Stimulated activated CD8-positive, alpha-beta memory T cell treated with anti-CD3 and anti-CD28 coated beads, Interleukin-4, amount 100 ng/mL, for 24 hours (primary cell): Measurements from ENCODE around the gene NCDN.
A peak's percentile ranks its signal among the peaks of the same experiment; 100 is the strongest.
"Not testable (repeated sequence)": the region's sequence is repeated elsewhere in the genome, so short reads cannot be mapped to it uniquely, and the experiment has no call there.

ENCODE experiments used
- DNase-seq: peaks from one replicate; pipeline ENCODE4 v3.0.0-alpha.2; 2020; ENCODE audit warnings: low read depth

The NCDN gene

DNA sequence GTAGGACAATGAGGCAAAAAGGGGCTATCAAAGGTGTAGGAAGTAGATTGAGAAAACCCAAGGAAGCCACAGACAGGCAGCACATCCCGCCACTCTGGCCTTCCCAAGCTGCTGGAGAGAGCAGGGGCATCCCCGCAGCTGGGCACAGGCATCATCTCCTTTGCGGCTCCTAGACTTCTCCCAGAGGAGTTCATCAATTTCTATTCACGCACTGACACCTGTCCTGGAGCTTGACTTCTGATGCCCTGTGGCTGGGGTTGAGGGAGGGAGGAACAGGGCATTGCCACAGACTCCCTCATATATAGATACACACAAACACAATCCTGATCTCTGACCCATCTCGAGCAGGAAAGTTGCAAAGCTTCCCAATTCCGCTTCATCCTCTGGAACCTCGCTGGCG lies 13.7 kb downstream of the NCDN start:
- no peak for DNase-seq

DNA sequence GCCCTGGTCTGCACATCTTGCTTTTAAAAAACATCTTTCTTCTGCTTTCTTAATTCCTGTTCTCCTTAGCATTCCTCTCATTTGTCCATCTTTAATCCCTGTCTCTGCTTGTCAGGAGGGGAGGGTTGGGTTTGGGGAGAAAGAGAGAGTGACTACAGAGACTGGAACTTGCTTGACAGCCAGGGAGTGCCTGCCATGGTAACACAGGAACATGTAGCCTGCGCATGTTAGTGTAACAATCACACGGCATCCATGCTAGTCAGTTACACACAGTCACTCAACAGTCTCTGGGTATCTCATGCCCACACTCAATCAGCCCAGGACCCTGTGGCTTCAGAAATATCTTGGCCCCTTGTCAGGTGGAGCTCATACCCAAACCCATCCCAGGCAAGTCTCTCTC lies 14.7 kb downstream of the NCDN start:
- no peak for DNase-seq

DNA sequence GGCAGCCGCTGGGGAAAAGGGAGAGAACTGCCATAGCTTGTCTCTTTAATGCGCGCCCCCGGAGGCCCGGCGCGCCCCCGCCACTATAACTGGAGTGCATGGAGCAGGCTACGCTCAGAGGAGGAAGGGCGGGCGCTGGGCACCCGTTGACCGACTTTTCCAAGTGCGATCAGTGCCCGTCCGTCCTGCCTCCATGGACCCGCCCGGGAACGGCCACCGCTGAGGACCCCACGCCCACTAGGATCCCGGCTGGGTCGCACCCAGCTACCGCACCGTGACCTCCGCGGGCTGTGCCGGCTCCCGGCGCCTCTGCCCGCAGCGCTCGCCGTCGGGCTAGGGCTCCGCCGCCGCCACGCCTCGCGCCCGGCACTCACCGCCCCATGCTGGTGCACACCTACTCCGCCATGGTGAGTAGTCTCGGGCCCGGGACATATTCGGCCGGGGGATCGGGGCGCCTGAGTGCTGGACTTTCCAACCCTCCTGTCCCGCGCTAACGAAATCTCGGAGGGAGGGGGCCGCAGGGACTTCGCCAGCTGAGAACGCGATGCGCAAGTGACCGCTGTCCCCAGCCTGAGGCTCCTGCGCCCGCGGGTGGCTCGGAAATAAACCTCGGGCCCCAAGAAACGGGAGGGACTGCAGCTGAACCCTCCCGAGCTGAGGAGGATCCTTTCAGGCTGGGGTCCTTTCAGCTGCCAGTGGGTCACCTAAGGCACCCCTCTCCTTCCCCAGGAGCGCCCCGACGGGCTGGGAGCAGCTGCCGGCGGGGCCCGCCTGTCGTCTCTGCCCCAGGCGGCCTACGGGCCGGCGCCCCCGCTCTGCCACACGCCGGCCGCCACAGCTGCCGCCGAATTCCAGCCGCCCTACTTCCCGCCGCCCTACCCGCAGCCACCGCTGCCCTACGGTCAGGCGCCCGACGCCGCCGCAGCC lies 15.9 kb downstream of the NCDN start, which contains the start of gene TFAP2E:
Gene TFAP2E, plus strand, starts transcription at position 117 of the 927 bp plus-strand sequence. Its CDS starts 264 bp downstream, at position 381.
- no peak for DNase-seq

DNA sequence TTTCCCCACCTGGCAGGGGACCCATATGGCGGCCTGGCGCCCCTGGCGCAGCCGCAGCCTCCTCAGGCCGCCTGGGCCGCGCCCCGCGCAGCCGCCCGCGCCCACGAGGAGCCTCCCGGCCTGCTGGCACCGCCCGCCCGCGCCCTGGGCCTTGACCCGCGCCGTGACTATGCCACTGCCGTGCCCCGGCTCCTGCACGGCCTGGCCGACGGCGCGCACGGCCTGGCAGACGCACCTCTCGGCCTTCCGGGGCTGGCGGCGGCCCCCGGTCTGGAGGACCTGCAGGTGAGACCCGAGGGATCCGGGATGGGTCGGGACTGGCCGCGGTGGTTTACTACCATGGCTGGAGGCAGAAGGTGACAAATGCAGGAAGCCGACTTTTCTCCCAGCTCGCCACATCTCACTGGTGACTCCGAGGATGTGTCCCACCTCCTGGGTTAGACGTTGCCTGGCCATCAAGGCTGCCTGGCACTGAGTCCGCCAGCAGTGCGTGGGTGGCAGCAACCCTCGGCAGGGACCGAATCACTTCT lies 16.6 kb downstream of the NCDN start:
- DNase-seq = no peak

GRCh38 chr1:35574655-35575415 lies 17.2 kb downstream of the NCDN start:
- DNase-seq = no peak

GRCh38 chr1:35575416-35575958 lies 17.9 kb downstream of the NCDN start:
- no peak for DNase-seq

DNA sequence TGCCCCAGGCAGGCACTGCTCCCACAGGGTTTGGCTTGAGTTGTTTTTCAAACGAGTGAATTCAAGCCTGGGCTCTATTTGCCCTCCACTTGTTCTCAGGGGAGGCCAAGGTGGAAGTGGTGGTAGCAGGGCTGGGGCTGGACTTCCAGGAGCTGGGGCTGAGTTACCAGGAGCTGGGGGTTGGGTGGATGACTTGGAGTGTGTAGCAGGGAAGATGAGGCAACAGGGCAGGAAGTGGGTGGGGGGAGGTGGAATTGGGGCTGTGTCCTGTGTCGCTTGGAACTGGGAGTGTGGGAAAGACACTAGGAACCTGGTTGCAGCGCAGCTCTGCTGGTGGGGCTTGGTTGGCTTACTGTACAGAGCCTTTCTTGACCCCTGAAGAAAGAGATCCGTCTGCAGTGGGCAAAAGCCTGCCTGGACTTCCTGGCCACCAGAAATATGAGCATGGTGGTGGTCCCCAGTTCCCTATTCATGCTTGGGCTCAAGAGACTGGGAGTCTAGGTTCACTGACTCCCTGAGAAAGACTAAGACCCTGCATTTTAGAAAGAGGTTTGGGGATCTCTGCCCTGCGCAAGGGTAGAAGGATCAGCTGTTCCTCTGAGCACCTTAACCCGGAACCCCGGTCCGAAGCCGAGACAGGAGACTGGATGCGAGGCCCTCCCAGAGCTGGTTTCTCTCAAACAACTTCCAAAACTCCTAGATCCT lies 18.6 kb downstream of the NCDN start:
- DNase-seq = no peak

DNA sequence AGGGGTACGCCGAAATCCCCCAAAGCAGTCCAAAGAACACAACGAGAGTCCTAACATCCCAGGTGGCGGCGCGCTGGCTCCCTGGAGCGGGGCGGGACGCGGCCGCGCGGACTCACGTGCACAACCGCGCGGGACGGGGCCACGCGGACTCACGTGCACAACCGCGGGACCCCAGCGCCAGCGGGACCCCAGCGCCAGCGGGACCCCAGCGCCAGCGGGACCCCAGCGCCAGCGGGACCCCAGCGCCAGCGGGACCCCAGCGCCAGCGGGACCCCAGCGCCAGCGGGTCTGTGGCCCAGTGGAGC lies 19.1 kb downstream of the NCDN start:
- DNase-seq = not testable (repeated sequence)

DNA sequence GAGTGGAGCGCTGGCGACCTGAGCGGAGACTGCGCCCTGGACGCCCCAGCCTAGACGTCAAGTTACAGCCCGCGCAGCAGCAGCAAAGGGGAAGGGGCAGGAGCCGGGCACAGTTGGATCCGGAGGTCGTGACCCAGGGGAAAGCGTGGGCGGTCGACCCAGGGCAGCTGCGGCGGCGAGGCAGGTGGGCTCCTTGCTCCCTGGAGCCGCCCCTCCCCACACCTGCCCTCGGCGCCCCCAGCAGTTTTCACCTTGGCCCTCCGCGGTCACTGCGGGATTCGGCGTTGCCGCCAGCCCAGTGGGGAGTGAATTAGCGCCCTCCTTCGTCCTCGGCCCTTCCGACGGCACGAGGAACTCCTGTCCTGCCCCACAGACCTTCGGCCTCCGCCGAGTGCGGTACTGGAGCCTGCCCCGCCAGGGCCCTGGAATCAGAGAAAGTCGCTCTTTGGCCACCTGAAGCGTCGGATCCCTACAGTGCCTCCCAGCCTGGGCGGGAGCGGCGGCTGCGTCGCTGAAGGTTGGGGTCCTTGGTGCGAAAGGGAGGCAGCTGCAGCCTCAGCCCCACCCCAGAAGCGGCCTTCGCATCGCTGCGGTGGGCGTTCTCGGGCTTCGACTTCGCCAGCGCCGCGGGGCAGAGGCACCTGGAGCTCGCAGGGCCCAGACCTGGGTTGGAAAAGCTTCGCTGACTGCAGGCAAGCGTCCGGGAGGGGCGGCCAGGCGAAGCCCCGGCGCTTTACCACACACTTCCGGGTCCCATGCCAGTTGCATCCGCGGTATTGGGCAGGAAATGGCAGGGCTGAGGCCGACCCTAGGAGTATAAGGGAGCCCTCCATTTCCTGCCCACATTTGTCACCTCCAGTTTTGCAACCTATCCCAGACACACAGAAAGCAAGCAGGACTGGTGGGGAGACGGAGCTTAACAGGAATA lies 19.7 kb downstream of the NCDN start:
- DNase-seq = peak; percentile 45

GRCh38 chr1:35580949-35581388 lies 23.4 kb downstream of the NCDN start:
- DNase-seq = no peak

GRCh38 chr1:35581621-35582020 lies 24.0 kb downstream of the NCDN start:
- DNase-seq = not testable (repeated sequence)

GRCh38 chr1:35585281-35585680 lies 27.7 kb downstream of the NCDN start:
- no peak for DNase-seq

DNA sequence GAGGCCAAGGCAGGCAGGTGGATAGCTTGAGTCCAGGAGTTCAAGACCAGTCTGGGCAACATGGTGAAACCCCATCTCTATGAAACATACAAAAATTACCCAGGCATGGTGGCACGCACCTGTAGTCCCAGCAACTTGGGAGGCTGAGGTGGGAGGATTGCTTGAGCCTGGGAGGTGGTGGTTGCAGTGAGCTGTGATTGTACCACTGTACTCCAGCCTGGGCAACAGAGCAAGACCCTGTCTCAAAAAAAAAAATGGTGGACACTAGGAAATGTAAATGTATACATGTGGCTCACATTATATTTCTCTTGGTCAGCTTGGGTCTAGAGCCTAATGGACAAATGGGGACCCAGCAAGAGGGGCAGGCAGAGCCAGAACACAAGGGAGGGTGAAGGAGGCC lies 28.2 kb downstream of the NCDN start:
- DNase-seq = not testable (repeated sequence)

GRCh38 chr1:35586808-35587207 lies 29.2 kb downstream of the NCDN start:
- no peak for DNase-seq

GRCh38 chr1:35587736-35588135 lies 30.1 kb downstream of the NCDN start:
- no peak for DNase-seq

DNA sequence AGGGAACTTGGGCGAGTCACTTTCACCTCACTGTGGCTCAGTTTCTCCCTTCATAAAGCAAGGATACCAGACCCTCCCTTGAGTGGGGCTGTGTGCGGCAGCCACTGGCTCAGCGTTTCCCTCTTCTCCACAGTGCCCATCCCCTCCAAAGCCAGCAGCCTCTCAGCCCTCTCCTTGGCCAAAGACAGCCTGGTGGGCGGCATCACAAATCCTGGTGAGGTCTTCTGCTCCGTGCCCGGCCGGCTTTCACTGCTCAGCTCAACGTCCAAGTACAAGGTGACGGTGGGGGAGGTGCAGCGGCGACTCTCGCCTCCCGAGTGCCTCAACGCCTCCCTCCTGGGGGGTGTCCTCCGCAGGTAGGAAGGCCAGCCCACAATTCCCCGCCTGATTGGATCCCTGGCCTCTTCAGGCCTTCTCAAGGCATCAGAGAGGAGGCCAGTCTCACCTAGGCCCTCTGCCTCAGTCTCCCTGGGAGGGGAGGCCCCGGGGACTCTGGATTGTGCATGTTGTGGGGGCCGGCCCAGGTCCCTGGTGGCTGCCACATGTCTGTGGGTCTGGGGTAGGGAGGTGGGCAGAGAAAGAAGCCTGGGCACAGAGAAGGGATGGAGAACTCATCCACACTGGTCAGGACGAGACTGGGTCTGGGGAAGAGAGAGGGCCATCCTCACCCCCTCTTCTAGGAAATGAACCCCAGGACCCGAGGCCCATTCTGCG lies 30.8 kb downstream of the NCDN start:
- DNase-seq = no peak

- DNase-seq = no peak
Measured at GRCh38 chr1:35589516-35590427, 32.2 kb downstream of the NCDN start.

GRCh38 chr1:35590476-35591040 lies 33.0 kb downstream of the NCDN start:
- no peak for DNase-seq

DNA sequence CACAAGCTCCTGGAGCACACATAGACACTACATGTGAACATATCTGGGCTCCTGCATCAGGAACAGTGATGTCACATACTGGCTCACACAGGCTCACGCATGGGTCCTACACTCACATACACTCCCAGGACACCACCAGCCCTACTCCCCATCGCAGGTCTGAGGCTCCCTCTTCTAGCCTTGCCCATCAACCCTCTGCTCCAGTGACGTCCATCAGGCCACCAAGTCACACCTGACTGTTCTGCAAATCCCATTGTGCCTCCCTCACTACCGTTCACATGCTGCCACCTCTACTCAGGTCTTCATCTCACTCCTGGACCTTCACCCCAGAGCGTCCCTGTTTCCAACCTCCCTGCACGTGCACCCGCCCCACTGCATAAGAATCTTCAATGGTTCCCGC lies 33.6 kb downstream of the NCDN start:
- DNase-seq = no peak
